DMS79 treated with DMSO at 0.1 percent for 48 hours (cell line): ENCODE results near the gene GPC6.
"Not testable (repeated sequence)": the region's sequence is repeated elsewhere in the genome, so short reads cannot be mapped to it uniquely, and the experiment has no call there.

Experiments used
- DNase-seq: peaks from one replicate; lab custom pipeline; 2025; lab: John Stamatoyannopoulos, UW

The GPC6 gene

GRCh38 chr13:93226623-93227279, at the start of gene GPC6:
GPC6 (plus strand) TSS chr13:93226807.
- DNase-seq = peak; percentile 99

- no peak for DNase-seq
Measured at GRCh38 chr13:93180356-93180969, 46.1 kb upstream of the GPC6 start.

- DNase-seq = no peak
Measured at GRCh38 chr13:93182406-93182805, 44.2 kb upstream of the GPC6 start.

GRCh38 chr13:93183302-93183701, 43.3 kb upstream of the GPC6 start:
- DNase-seq = no peak

GRCh38 chr13:93190006-93190405, 36.6 kb upstream of the GPC6 start:
- DNase-seq = no peak

GRCh38 chr13:93193682-93194081, 32.9 kb upstream of the GPC6 start:
- DNase-seq = no peak

GRCh38 chr13:93199856-93200255, 26.8 kb upstream of the GPC6 start:
- DNase-seq = no peak

- no peak for DNase-seq
Measured at GRCh38 chr13:93200626-93201025, 26.0 kb upstream of the GPC6 start.

GRCh38 chr13:93201992-93202558, 24.5 kb upstream of the GPC6 start:
- no peak for DNase-seq

GRCh38 chr13:93206778-93207392, 19.7 kb upstream of the GPC6 start:
- not testable (repeated sequence) for DNase-seq

GRCh38 chr13:93216122-93216521, 10.5 kb upstream of the GPC6 start:
- no peak for DNase-seq

GRCh38 chr13:93217721-93218261, 8.8 kb upstream of the GPC6 start:
- peak; percentile 45 for DNase-seq

- no peak for DNase-seq
Measured at GRCh38 chr13:93218583-93218982, 8.0 kb upstream of the GPC6 start.

- DNase-seq = no peak
Measured at GRCh38 chr13:93220073-93220472, 6.5 kb upstream of the GPC6 start.

GRCh38 chr13:93222976-93223375, 3.6 kb upstream of the GPC6 start:
- no peak for DNase-seq

GRCh38 chr13:93224535-93224934, 2.1 kb upstream of the GPC6 start:
- no peak for DNase-seq

- no peak for DNase-seq
Measured at GRCh38 chr13:93225610-93226009, 997 bp upstream of the GPC6 start.

GRCh38 chr13:93226065-93226622, 463 bp upstream of the GPC6 start:
- peak; percentile 88 for DNase-seq

GRCh38 chr13:93227280-93227877, 772 bp downstream of the GPC6 start:
- DNase-seq = peak; percentile 92

- DNase-seq = peak; percentile 97
Measured at GRCh38 chr13:93227878-93228642, 1.5 kb downstream of the GPC6 start.

- DNase-seq = no peak
Measured at GRCh38 chr13:93228643-93228937, 2.0 kb downstream of the GPC6 start.
